Measurements from ENCODE around the gene HERC5.

Gene HERC5

DNA sequence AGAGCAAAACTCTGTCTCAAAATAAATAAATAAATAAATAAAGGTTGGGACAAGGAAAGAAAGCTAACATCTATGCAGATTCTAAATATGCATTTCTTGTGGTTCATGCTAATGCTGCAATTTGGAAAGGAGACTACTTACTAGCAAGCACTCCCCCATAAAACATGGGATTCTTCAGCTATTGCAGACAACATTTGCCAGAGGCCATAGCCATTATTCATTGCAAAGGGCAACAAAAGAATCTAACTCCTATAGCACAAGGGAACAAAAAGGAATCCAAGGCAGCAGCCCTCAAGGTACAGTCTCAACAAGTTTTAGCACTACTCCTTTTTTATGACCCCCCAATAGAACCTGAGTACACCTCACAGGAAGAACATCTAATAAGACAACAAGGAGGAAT is 8.0 kb upstream of the HERC5 start:
- DNase-seq: no peak

DNA sequence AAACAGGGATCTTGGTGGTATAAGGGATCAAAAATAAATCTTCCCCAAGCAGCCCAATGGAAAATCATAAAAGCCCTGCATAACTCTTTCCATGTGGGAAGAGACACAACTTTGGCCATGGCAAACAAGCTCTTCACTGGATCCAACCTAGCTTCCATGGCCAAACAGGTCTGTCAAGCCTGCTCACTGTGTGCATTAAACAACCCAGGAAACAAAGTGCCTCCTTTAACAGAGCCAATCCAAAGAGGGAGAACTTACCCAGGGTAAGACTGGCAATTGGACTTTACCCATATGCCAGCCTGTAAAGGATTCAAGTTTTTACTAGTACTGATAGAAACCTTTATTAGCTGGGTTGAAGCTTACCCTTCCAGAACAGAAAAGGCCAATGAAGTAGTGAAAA is 7.6 kb upstream of the HERC5 start:
- no peak for DNase-seq

- no peak for DNase-seq
Measured at GRCh38 chr4:88451205-88451604, 5.7 kb upstream of the HERC5 start.

DNA sequence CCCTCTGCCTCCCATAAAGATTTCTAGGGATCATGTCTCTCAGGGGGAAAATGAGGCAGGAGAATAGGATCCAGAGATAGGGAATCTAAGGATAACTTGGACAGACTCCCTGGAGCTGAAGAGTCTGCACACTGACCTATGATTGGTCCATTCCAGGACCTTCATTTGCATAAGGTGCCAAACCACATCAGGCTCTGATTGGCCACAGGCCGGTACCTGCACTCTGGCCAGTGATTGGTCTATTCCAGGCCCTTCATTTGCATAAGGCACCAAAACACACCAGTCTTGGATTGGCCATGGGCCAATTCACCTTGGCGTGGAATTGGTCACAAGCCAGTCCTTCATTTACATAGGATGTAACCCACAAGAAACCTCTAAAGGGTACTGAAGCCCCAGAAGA is 4.0 kb upstream of the HERC5 start:
- DNase-seq: no peak

- DNase-seq: peak; percentile 25
Measured at GRCh38 chr4:88457307-88458103, 586 bp downstream of the HERC5 start.

DNA sequence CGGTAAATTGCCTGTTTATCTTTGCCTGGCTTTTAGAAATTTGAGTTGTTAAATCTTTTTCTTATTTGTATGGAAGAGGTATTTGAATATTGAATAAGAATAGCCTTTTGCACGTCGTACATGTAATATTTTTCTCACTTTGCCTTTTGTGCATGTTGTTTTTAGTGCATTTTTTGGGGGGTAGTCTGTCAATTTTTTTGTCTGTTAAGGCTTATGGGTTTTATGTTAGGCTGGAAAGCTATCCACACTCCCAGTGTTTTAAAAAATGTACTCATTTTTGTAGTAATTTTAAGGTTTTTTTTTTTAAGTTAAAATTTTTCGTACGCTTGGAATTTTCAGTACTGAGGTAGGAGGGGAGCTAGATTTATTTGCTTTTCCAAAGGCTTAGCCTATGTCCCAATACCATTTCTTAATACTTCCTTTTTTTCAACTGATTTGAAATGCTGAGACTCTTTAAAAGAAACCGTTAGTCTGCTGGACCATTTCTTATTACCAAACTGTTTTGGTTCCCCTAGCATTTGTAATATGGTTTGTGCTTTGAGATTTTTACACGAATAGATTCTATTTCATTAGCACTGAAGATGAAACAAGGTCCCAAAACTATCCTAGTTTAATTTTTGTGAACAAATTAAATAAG is 1.3 kb downstream of the HERC5 start:
- no peak for DNase-seq

DNA sequence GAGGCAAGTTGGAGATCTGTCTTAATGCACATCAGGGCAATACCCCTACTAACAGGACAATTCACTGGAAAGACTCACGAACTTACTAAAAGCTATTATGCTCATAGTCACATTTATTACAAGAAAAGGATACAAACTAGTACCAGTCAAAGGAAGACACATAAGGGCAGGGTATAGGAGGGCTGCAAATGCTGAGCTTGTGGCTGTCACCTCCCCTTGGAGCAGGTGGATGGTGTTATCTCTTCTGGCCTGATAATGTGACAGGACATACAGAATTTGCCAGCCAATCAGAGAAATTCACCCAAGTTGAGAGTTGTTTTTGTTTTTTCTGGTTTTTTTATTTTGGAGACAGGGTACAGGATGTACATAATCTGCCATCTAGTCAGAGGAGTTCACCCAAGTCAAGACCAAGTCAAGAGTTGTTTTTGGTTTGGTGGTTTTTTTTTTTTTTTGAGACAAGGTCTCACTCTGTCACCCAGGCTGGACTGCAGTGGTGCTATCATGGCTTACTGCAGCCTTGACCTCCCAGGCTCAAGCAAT is 8.8 kb downstream of the HERC5 start:
- no peak for DNase-seq

DNA sequence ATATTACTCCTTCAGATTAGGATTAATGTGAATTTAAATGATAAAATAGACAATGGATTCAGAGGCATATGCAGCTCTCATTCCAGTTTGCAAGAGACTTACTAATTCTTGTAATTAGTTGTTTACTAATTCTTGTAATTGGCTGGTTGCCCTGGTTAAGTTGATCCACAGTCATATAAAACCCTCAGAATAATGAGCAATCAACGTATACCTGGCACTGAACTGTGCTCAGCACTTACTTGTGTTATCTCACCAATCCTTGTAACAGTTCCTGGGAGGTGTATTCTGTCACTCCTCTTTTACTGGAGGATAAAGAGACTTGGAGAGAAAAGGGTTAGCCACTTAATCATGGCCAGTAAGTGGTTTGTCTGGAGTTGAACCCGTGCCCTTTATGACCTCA is 10.5 kb downstream of the HERC5 start:
- DNase-seq: peak; percentile 8

- no peak for DNase-seq
Measured at GRCh38 chr4:88477229-88477860, 20.4 kb downstream of the HERC5 start.

GRCh38 chr4:88478247-88478646 is 21.3 kb downstream of the HERC5 start:
- no peak for DNase-seq

- DNase-seq: no peak
Measured at GRCh38 chr4:88481537-88481936, 24.6 kb downstream of the HERC5 start.

DNA sequence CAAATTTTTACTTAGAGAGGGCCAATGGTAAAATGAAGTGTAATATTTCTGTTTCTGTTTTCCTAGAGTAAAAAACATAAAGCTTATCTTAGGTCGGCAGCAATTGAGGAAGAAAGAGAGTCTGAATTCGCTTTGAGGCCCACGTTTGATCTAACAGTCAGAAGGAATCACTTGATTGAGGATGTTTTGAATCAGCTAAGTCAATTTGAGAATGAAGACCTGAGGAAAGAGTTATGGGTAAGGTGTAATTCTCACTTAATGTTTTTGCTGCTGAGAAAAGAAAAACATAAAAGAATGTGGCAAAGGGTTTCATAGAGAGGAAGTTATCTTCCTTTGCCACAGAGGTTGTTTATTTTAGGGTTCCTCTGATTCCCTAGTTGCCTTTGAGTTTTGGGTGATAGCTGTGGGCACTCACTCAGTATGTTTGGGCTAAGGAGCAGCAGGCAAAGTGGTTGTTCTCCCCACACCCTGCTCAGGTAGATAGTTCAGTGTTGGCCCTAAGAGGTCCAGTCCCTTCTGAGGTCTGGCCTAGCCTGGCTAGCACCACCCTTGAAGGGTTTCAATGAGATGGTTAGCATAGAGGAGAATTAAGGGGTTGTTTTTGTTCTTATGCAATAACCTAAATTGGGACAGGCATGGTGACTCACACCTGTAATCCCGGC is 32.3 kb downstream of the HERC5 start:
- DNase-seq: peak; percentile 16

GRCh38 chr4:88497859-88498409 is 41.0 kb downstream of the HERC5 start:
- DNase-seq: no peak

- DNase-seq: peak; percentile 19
Measured at GRCh38 chr4:88503344-88503743, 46.4 kb downstream of the HERC5 start.

GRCh38 chr4:88511236-88511635 is 54.3 kb downstream of the HERC5 start:
- no peak for DNase-seq

DNA sequence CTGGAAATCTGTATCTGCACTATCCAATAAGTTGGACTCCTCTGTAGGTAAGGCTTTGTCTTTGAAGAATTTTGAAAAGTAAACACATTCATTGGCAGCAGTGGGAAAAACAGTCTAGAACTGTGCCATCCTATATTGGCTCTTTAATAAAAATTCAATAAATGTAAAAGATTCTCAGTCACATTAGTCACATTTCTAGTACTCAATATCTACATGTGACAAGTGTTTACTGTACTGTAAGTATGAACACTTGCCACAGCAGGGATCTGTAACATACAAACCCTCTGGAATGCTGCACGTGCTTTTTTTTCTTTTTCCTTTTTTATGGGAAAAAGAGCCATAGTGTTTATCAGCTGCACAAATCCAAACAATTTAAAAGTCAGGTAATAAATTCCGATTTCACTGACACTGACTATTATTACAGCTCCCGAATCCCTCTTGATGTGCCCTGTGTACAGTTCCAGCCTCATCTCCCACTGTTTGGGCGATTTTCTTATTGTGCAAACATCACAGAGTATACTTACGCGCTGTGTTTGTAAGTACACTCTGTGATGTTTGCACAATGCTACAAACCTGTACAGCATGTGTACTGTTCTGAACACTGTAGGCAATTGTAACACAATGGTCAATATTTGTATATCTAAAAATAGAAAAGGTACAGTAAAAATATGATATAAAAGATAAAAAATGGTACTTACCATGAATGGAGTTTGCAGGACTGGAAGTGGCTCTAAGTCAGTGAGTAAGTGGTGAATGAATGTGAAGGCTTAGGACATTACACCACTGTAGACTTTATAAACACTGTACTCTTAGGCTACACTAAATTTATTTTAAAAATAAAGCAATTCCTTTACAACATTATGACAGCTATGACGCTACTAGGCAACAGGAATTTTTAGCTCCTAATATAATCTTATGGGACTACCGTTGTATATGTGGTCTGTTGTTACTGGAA is 57.9 kb downstream of the HERC5 start:
- no peak for DNase-seq

DNA sequence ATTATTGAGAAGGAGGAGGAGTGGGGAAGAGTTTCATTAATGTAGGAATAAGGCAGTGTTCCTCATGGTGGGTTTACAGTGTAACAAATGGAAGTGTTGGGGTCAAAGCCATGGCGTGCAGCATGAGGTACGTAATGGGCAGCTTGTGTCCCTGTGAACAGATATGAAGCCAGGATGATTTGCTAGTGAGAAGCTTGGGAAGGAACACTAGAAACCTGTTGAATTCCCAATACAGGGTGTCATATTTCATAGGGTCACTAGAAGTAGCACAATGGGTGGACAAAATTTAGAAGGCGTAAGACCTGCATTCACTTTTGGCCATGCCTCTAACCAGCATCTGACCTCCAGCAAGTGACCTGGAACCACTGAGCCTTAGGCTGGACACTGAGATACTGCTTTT is 59.8 kb downstream of the HERC5 start:
- no peak for DNase-seq

GRCh38 chr4:88517825-88518224 is 60.9 kb downstream of the HERC5 start:
- DNase-seq: no peak

DNA sequence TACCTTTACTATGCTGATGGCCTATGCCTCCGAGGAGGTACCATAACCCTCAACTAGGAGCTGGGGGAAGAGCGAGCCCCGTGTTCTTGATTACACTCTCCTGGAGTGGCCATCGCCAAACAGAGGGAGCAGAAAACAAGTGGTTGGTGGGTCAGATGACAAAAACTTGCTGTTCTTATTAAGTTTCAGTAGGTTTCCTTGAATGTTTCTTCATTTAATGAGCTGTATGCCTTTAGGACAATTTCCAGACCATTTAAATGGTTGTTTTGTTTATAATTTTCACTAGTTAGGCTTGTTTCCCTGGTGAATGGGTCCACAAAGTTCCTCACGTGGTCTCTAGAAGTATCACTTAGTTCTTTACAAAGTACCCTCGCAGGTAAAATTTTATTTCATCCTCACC is 62.0 kb downstream of the HERC5 start:
- no peak for DNase-seq

GRCh38 chr4:88522702-88523324 is 65.9 kb downstream of the HERC5 start:
- DNase-seq: peak; percentile 43

Measured in activated CD4-positive, alpha-beta T cell treated with anti-CD3 and anti-CD28 coated beads, Interleukin-2, Interleukin-6, amounts not matched to agents 100 ng/mL and 50 ng/mL, durations not matched to agents 16 hours and 8 hours (primary cell).